ENCODE measurements around the gene CD8B. TPM values are rescaled to one million over a fixed set of nuclear protein-coding genes. Genes with fewer than 3 reads are reported as not detected.

Gene CD8B
- total RNA-seq, 1 experiment from 2014 or later: 0.24 TPM

DNA sequence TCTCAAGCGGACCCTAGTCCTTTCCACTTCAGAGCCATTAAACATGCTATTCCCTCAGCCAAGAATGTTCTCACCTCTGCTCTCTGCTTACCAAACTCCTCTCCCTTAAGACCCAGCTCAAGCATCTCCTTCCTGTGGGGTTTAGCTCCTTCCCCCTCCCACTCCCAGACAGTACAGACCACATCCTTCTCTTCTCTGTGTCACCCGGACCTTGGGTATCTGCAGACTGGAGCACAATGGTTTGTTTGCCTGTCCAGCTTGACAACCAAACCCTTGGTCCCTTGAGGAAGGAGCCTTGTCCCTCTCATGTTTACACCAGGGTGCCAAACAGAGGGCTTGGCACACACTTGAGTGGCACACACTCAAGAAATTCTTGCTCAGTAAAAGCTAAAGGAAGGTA is 66.8 kb downstream of the CD8B start:
- H3K14ac ChIP-seq (ENCODE audit: insufficient read depth, low read length): no peak overlapping the region
- peaks cover 9 to 16% of the 10 kb centered on the region in 2 experiments for H3K4me1 Mint-ChIP-seq
- no peak overlapping the region for H3K56ac ChIP-seq (ENCODE audit: insufficient read length, low read depth, low read length)
- H4K91ac ChIP-seq (ENCODE audit: insufficient read length, low read depth, low read length): no peak overlapping the region
- peaks cover 5% of the 10 kb centered on the region for H3K23me2 ChIP-seq (ENCODE audit: insufficient read length, low read depth, low read length, poor library complexity, severe bottlenecking)
- peaks cover 24% of the 10 kb centered on the region; the same call in 1 of the 2 replicates for H3K27me3 ChIP-seq (ENCODE audit: insufficient read depth, low read length)
- no peak overlapping the region for H2AK5ac ChIP-seq (ENCODE audit: insufficient read length, low read length)
- peaks cover 13% of the 10 kb centered on the region for H3K9me3 ChIP-seq (ENCODE audit: control insufficient read depth, low read depth, low read length)
- no peaks in the 10 kb centered on the region for H3K79me1 ChIP-seq (ENCODE audit: insufficient read depth, low read depth, low read length, poor library complexity, severe bottlenecking)
- no peak for TF ChIP-seq CTCF (conservative IDR thresholded peaks at IDR 0.05)
- no peaks in the 10 kb centered on the region for H3K4me1 ChIP-seq (ENCODE audit: insufficient read depth, low read length)
- no peak overlapping the region for H3T11ph ChIP-seq (ENCODE audit: low read length)
- no peak overlapping the region for H3K9ac ChIP-seq (ENCODE audit: extremely low read depth, insufficient read length, low read length)
- no peak overlapping the region for H4K5ac ChIP-seq (ENCODE audit: insufficient read length, low read depth, low read length)
- no peak overlapping the region for H3K4me3 Mint-ChIP-seq
- no peak overlapping the region for H3K4me2 ChIP-seq (ENCODE audit: insufficient read depth, insufficient read length, low read length)
- no peak overlapping the region for H3K27ac Mint-ChIP-seq
- H2BK15ac ChIP-seq (ENCODE audit: low read depth, low read length): no peak overlapping the region
- H3K79me2 ChIP-seq (ENCODE audit: insufficient read depth, low read length): no peaks in the 10 kb centered on the region
- H2BK12ac ChIP-seq (ENCODE audit: insufficient read length, low read depth, low read length): no peak overlapping the region
- H3K18ac ChIP-seq (ENCODE audit: insufficient read length, low read depth, low read length): no peak overlapping the region
- peaks cover 20 to 25% of the 10 kb centered on the region in 2 experiments for H3K9me3 Mint-ChIP-seq
- H2BK5ac ChIP-seq (ENCODE audit: insufficient read length, low read length): no peak overlapping the region
- H4K20me1 ChIP-seq (ENCODE audit: control insufficient read depth, insufficient read depth, insufficient read length): no peaks in the 10 kb centered on the region
- no peak overlapping the region for H3K23ac ChIP-seq (ENCODE audit: insufficient read length, low read depth, low read length)
- no peak overlapping the region for H3K4ac ChIP-seq (ENCODE audit: low read depth, low read length)
- WGBS (ENCODE audit: extremely low coverage, insufficient read length, low lambda C conversion rate): no CpG with 5 or more reads among the region's 2 CpGs
- peaks cover 76% of the 10 kb centered on the region for H3K27me3 Mint-ChIP-seq (ENCODE audit: low read depth)
- DNase-seq: no peak
- H4K8ac ChIP-seq (replicated peaks; ENCODE audit: insufficient read length, low read depth, low read length): no peak overlapping the region
- no peak overlapping the region for H3K27ac ChIP-seq (ENCODE audit: insufficient read length, low read depth, low read length)
- H3K36me3 Mint-ChIP-seq (ENCODE audit: insufficient read depth in 1 of 3, low read depth in 3 of 3): peaks cover 7 to 10% (median 7%) of the 10 kb centered on the region in 3 experiments; a peak in 5 of 7 replicates
- no peak overlapping the region for H2BK120ac ChIP-seq (ENCODE audit: low read depth, low read length, poor library complexity, severe bottlenecking)
- H2AFZ ChIP-seq (ENCODE audit: low read length): no peak overlapping the region
- H2BK20ac ChIP-seq (ENCODE audit: low read depth, low read length, poor library complexity, severe bottlenecking): no peak overlapping the region
